AG04449 (cell line): ENCODE data around the gene PEAK1.

Source experiments
- CTCF ChIA-PET: fragments of 350-600 bp; formaldehyde crosslinking; extraction: SDS; loops from one replicate; lab custom pipeline; 2021; ENCODE audit warnings: antibody characterized with exemption; lab: Yijun Ruan, JAX
- POLR2A ChIA-PET: fragments of 400-600, 350-600 bp; formaldehyde crosslinking; extraction: SDS; loops from one replicate; lab custom pipeline; 2020; ENCODE audit warnings: antibody characterized with exemption, inconsistent platforms; lab: Yijun Ruan, JAX
- DNase-seq: peaks from one replicate; pipeline ENCODE4 v3.0.0-alpha.2; 2010; ENCODE audit warnings: low read depth, low spot score
- H3K4me3 ChIP-seq: 2 replicates; pipeline ENCODE4 v1.5.1; 2011; ENCODE audit warnings: low read depth, mild to moderate bottlenecking, control low read depth, low read length
- CTCF ChIP-seq: IDR thresholded peaks from one replicate; pipeline ENCODE4 v1.5.1; 2011; ENCODE audit warnings: mild to moderate bottlenecking, moderate library complexity, low read length, control low read depth, inconsistent platforms; ENCODE audit not compliant: insufficient read depth; ENCODE audit errors: missing control alignments

The PEAK1 gene

GRCh38 chr15:77384086-77384485 lies 35.8 kb downstream of the PEAK1 start:
- no peak overlapping the region for H3K4me3 ChIP-seq
- no peak for TF ChIP-seq CTCF
- DNase-seq: no peak
- POLR2A ChIA-PET: no interaction called here
- CTCF ChIA-PET: interaction anchor here (1.0 to 1.4 kb wide), 2 partner anchors 16 to 276 kb away, joined by 3 to 6 read pairs; no protein-coding TSS in a partner anchor

- no peak for TF ChIP-seq CTCF
- ChIA-PET POLR2A (no interaction called here), CTCF (interaction anchor here (1.4 kb wide), 1 partner anchor 163 kb away, joined by 5 read pairs; no protein-coding TSS in a partner anchor)
- no peak for DNase-seq
- H3K4me3 ChIP-seq: no peak overlapping the region
Observed at GRCh38 chr15:77380033-77380432, 39.9 kb downstream of the PEAK1 start.

GRCh38 chr15:77376770-77377169 lies 43.1 kb downstream of the PEAK1 start:
- H3K4me3 ChIP-seq: no peak overlapping the region
- no peak for DNase-seq
- CTCF ChIA-PET: interaction anchor here (1.2 to 1.4 kb wide), 2 partner anchors 120 to 258 kb away, joined by 3 read pairs; no protein-coding TSS in a partner anchor
- POLR2A ChIA-PET: no interaction called here
- no peak for TF ChIP-seq CTCF

- ChIA-PET CTCF (interaction anchor here (0.6 kb wide), 1 partner anchor 22 kb away, joined by 3 read pairs; no protein-coding TSS in a partner anchor), POLR2A (no interaction called here)
- DNase-seq: no peak
- no peak for TF ChIP-seq CTCF
- H3K4me3 ChIP-seq: no peak overlapping the region
Observed at GRCh38 chr15:77375133-77375532, 44.8 kb downstream of the PEAK1 start.

- CTCF ChIA-PET: no interaction called here
- POLR2A ChIA-PET: no interaction called here
- no peak for DNase-seq
- TF ChIP-seq CTCF: no peak
- no peak overlapping the region for H3K4me3 ChIP-seq
Observed at GRCh38 chr15:77373441-77373840, 46.5 kb downstream of the PEAK1 start.

- no peak for TF ChIP-seq CTCF
- POLR2A ChIA-PET: no interaction called here
- no peak for DNase-seq
- no peak overlapping the region for H3K4me3 ChIP-seq
- CTCF ChIA-PET: no interaction called here
Observed at GRCh38 chr15:77371850-77372563, 47.9 kb downstream of the PEAK1 start.
